ENCODE results near the gene SERPINA9. TPM values are rescaled to one million over a fixed set of nuclear protein-coding genes. Genes with fewer than 3 reads are reported as not detected.

SERPINA9 gene
- polyA plus RNA-seq, 1 donor (not counting 4 experiments of a cell fraction or from before 2014, with no cell fraction given), result 0.05 TPM

DNA sequence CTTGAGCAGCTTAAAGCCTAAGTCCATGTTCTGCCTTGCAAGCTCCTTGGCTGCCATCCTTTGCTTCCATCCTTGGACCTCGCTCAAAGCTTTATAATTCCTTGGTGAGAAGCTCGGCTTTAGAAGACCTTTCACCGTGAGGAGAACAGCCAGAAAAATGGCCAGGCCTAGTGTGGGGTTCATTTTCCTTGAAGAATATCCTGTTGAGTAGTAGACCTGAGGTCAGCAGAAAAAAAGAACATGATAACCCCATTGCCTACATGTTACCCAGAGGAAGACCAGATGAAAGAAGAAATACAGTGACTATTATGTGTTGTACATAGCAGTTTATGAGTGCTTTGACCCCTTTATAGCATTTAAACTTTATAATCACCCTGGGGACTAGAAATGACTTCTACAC is 22.2 kb upstream of the SERPINA9 start:
- Histone ChIP-seq H3K36me3 (ENCODE audit: control insufficient read depth in 2 of 2, extremely low read depth in 1 of 2, insufficient read depth in 2 of 2, low read length in 2 of 2) (no peaks in the 10 kb centered on the region), H2AFZ (ENCODE audit: control insufficient read depth, low read length) (no peak overlapping the region), H3K9me1 (ENCODE audit: control insufficient read depth, extremely low read depth, insufficient read depth, low read length) (no peaks in the 10 kb centered on the region), H4K20me1 (ENCODE audit: control insufficient read depth, extremely low read depth, insufficient read depth, low read length) (no peaks in the 10 kb centered on the region), H3K4me2 (ENCODE audit: control insufficient read depth, extremely low read depth, insufficient read depth, low read depth, low read length) (no peak overlapping the region), H3K9ac (ENCODE audit: control insufficient read depth, extremely low read depth, insufficient read depth, low read length) (no peak overlapping the region), H3K4me1 (ENCODE audit: control insufficient read depth, extremely low read depth, insufficient read depth, low read length) (no peaks in the 10 kb centered on the region), H3K27ac (ENCODE audit: control insufficient read depth, insufficient read depth, low read length) (no peak overlapping the region), H3K79me2 (ENCODE audit: control insufficient read depth, insufficient read depth, low read length) (no peaks in the 10 kb centered on the region), H3K4me3 (ENCODE audit: control insufficient read depth in 2 of 3, extremely low read depth in 1 of 3, insufficient read depth in 2 of 3, low read depth in 1 of 3, low read length in 3 of 3) (no peak overlapping the region), H3K9me3 (ENCODE audit: control insufficient read depth, low read depth, low read length) (no peaks in the 10 kb centered on the region), H3K27me3 (ENCODE audit: control insufficient read depth, extremely low read depth, insufficient read depth, low read length) (peaks cover 3% of the 10 kb centered on the region)
- DNase-seq (ENCODE audit: low read depth, low spot score), result no peak
- TF ChIP-seq, protein P1, sequence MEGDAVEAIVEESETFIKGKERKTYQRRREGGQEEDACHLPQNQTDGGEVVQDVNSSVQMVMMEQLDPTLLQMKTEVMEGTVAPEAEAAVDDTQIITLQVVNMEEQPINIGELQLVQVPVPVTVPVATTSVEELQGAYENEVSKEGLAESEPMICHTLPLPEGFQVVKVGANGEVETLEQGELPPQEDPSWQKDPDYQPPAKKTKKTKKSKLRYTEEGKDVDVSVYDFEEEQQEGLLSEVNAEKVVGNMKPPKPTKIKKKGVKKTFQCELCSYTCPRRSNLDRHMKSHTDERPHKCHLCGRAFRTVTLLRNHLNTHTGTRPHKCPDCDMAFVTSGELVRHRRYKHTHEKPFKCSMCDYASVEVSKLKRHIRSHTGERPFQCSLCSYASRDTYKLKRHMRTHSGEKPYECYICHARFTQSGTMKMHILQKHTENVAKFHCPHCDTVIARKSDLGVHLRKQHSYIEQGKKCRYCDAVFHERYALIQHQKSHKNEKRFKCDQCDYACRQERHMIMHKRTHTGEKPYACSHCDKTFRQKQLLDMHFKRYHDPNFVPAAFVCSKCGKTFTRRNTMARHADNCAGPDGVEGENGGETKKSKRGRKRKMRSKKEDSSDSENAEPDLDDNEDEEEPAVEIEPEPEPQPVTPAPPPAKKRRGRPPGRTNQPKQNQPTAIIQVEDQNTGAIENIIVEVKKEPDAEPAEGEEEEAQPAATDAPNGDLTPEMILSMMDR (optimal IDR thresholded peaks at IDR 0.05 in 1 of 3, IDR thresholded peaks at IDR 0.05 in 1 of 3, conservative IDR thresholded peaks at IDR 0.05 in 1 of 3; ENCODE audit: extremely low read depth in 1 of 3, insufficient read depth in 2 of 3, low read length in 3 of 3), result no peak
- TF ChIP-seq EZH2 (IDR thresholded peaks at IDR 0.05; ENCODE audit: low read length), result no peak
- FAIRE-seq, result no peak
- dilution Hi-C loops (cut with MboI; ENCODE audit: extremely low pct_ligation_motif_present, low sequenced_read_pairs), result no loop called here

DNA sequence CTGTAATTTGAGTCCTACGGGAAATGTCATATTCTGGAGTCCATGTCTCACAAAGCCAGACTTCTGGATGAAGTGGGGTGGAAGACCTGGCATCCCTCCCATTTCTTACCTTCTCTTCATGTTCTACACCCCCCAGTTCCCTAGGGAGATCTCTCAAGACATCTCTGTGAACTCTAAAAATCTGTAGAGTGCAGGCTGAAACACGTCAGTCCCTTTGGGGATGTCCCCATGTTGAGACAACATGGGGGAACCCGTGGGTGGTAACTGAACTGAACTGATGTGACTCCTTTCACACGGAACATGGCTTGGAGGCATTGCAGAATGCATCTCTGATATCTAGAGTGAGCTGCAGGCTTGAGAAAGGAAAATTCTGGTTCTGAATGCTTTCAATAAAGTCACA is 18.1 kb upstream of the SERPINA9 start:
- Histone ChIP-seq H3K9me1 (ENCODE audit: control insufficient read depth, extremely low read depth, insufficient read depth, low read length) (no peaks in the 10 kb centered on the region), H3K79me2 (ENCODE audit: control insufficient read depth, insufficient read depth, low read length) (no peaks in the 10 kb centered on the region), H2AFZ (ENCODE audit: control insufficient read depth, low read length) (no peak overlapping the region), H3K27me3 (ENCODE audit: control insufficient read depth, extremely low read depth, insufficient read depth, low read length) (peaks cover 3% of the 10 kb centered on the region), H4K20me1 (ENCODE audit: control insufficient read depth, extremely low read depth, insufficient read depth, low read length) (no peaks in the 10 kb centered on the region), H3K9me3 (ENCODE audit: control insufficient read depth, low read depth, low read length) (no peaks in the 10 kb centered on the region), H3K4me3 (ENCODE audit: control insufficient read depth in 2 of 3, extremely low read depth in 1 of 3, insufficient read depth in 2 of 3, low read depth in 1 of 3, low read length in 3 of 3) (no peak overlapping the region), H3K27ac (ENCODE audit: control insufficient read depth, insufficient read depth, low read length) (no peak overlapping the region), H3K36me3 (ENCODE audit: control insufficient read depth in 2 of 2, extremely low read depth in 1 of 2, insufficient read depth in 2 of 2, low read length in 2 of 2) (no peaks in the 10 kb centered on the region), H3K9ac (ENCODE audit: control insufficient read depth, extremely low read depth, insufficient read depth, low read length) (no peak overlapping the region), H3K4me1 (ENCODE audit: control insufficient read depth, extremely low read depth, insufficient read depth, low read length) (no peaks in the 10 kb centered on the region), H3K4me2 (ENCODE audit: control insufficient read depth, extremely low read depth, insufficient read depth, low read depth, low read length) (no peak overlapping the region)
- no peak for TF ChIP-seq EZH2 (IDR thresholded peaks at IDR 0.05; ENCODE audit: low read length)
- TF ChIP-seq, protein P1 (optimal IDR thresholded peaks at IDR 0.05 in 1 of 3, IDR thresholded peaks at IDR 0.05 in 1 of 3, conservative IDR thresholded peaks at IDR 0.05 in 1 of 3; ENCODE audit: extremely low read depth in 1 of 3, insufficient read depth in 2 of 3, low read length in 3 of 3), result no peak
- DNase-seq (ENCODE audit: low read depth, low spot score), result no peak
- no peak for FAIRE-seq
- dilution Hi-C loops (cut with MboI; ENCODE audit: extremely low pct_ligation_motif_present, low sequenced_read_pairs), result no loop called here
